Epithelial cell of esophagus (primary cell): ENCODE measurements around the gene PLD3.

Experiments
- DNase-seq: peaks from one replicate; pipeline ENCODE4 v3.0.0; 2010; ENCODE audit warnings: low read depth
- H3K4me3 ChIP-seq: 2 replicates; pipeline ENCODE4 v1.5.1; 2011; ENCODE audit warnings: mild to moderate bottlenecking, low read length, control low read depth
- TF ChIP-seq, protein P1 (sequence below): IDR thresholded peaks from 2 replicates; pipeline ENCODE4 v1.5.1; 2011; ENCODE audit warnings: low read depth, mild to moderate bottlenecking, low read length, control low read depth, inconsistent platforms; ENCODE audit not compliant: insufficient read depth; ENCODE audit errors: missing control alignments

The PLD3 gene

DNA sequence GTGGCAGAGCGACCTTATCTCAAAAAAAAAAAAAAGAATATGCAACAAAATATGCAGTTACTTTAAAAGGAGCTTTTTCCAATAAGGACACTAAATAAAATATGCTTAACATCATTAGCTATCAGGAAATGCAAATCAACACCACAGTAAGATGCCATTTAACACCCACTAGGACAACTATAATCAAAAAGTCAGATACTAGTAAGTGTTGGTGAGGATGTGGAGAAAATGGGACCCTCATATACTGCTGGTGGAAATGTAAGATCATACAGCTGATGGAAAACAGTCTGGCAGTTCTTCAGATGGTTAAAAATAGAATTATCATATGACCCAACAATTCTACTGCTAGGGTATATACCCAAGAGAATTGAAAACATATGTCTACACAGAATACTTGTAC lies 38.8 kb upstream of the PLD3 start:
- H3K4me3 ChIP-seq = no peak overlapping the region
- DNase-seq = no peak
- TF ChIP-seq, protein P1, sequence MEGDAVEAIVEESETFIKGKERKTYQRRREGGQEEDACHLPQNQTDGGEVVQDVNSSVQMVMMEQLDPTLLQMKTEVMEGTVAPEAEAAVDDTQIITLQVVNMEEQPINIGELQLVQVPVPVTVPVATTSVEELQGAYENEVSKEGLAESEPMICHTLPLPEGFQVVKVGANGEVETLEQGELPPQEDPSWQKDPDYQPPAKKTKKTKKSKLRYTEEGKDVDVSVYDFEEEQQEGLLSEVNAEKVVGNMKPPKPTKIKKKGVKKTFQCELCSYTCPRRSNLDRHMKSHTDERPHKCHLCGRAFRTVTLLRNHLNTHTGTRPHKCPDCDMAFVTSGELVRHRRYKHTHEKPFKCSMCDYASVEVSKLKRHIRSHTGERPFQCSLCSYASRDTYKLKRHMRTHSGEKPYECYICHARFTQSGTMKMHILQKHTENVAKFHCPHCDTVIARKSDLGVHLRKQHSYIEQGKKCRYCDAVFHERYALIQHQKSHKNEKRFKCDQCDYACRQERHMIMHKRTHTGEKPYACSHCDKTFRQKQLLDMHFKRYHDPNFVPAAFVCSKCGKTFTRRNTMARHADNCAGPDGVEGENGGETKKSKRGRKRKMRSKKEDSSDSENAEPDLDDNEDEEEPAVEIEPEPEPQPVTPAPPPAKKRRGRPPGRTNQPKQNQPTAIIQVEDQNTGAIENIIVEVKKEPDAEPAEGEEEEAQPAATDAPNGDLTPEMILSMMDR = no peak

DNA sequence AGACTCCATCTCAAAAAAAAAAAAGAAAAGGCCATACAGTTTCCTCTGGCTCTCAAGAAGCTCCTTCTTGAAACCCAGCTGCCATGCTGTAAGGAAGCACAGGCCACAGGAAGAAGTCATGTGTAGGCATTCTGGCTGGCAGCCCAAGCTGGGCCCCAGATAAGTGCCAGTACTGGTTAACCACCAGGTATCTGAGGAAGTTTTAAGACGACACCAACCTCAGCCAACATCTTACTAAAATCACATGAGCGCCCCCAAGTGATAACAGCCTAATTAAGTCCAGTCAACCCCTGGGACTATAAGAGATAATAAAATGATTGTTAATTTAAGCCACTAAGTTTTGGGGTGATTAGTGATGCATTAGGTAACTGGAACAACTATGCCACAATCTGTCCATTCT lies 36.0 kb upstream of the PLD3 start:
- no peak overlapping the region for H3K4me3 ChIP-seq
- TF ChIP-seq, protein P1 = no peak
- DNase-seq = no peak

DNA sequence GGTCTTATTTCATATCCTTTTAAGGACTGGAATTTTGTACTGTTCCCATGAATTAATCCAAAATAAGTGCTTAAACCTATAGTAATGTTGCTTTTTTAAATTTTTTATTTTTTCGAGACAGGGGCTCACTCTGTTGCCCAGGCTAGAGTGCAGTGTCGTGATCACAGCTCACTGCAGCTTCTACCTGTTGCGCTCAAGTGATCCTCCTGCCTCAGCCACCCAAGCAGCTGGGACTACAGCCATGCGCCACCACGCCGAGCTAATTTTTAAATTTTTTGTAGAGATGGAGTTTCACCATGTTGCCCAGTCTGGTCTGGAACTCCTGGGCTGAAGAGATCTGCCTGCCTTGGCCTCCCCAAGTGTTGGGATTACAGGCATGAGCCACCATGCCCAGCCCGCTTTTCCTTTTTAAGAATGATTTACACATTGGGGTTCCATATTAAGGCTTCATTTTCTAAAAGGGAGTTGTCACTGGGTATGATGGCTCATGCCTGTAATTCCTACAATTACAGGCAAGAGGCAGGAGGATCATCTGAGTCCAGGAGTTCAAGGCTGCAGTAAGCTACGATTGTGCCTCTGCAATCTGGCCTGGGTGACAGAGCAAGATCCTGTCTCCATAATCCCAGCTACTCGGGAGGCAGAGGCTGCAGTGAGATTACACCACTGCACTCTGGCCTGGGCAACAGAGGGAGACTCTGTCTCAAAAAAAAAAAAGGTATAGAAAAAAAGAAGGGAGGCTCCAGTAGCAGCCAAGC lies 35.1 kb upstream of the PLD3 start:
- DNase-seq = no peak
- no peak overlapping the region for H3K4me3 ChIP-seq
- TF ChIP-seq, protein P1 = no peak

DNA sequence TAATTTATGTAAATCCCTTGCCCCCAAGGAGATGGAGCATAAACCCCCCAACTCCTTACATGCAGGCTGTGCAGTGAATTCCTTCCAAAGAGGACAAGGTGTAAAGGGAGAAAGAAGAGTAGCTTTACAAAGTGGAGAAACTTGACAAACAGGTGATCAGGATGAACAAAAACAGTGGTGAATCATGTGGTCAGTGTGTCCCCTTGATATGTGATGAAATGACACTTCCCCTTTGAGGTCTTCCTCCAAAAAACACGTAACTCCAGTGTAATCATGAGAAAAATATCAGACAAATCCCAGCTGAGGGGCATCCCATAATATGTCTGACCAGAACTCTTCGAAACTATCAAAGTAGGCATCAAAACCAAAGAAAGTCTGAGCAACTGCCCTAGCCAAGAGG lies 33.8 kb upstream of the PLD3 start:
- peak; percentile 16 for DNase-seq
- H3K4me3 ChIP-seq = no peak overlapping the region
- TF ChIP-seq, protein P1 = no peak

DNA sequence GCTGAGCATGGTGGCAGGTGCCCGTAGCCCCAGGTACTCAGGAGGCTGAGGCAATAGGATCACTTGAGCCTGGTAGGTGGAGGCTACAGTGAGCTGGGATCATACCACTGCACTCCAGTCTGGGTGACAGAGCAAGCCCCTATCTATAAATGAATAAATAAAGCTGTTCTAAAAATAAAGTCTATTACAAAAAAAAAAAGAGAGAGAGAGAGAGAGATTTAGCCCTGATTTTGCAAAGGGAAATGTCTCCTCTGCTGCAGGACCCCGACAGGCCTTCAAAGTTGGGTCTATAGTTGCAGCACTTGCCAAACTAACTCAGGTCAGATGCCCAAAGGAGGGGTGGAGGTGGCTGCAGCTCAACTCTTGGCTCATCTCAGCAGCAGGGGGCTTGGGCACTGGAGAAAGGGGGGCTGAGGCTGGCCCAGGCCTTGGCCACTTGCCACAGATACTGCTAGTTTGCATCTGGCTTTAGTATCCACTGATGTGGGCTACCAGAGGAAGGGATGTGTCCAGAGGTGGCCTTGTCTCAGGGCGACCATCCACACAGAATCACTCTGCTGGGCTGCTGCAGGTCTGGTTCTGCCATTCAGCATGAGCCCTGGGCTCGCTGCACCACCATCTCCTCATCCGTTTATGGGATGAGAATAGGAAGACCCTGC lies 32.6 kb upstream of the PLD3 start:
- TF ChIP-seq, protein P1 = no peak
- H3K4me3 ChIP-seq = no peak overlapping the region
- no peak for DNase-seq

DNA sequence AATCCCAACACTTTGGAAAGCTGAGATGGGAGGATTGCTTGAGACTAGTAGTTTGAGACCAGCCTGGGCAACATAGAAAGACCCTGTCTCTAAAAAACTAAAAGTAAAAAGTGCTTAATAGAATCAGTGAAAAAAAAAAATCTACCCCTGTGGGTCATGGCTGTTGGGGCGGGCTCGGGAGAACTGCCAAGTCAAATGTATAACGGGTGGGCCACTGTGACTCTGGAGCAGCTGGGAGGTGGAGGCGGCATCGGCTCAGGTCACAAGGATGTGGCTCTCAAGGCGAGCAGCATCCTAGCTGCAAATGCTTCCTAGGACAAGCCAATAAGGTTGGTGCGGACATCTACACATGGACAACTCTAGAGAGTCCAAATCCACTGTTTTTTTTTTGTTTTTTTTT lies 31.2 kb upstream of the PLD3 start:
- DNase-seq = no peak
- H3K4me3 ChIP-seq = no peak overlapping the region
- TF ChIP-seq, protein P1 = no peak

DNA sequence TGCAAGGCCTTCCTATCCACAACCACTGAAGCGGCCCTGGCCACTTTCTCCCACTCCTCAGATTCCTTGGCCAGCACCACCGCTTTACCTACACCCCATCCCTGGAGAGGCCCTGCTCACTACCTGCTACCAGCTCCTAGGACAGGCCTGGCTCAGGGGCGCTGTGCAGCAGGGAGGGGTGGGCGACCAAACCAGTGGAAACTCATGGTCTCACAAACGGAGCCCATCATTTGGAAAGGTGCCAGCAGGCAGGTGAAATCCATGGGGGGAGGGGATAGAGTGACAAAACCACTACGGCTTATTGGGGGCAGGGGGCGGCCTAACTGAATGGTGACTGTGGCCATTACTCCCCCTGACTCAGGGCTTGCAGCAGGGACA lies 27.9 kb upstream of the PLD3 start:
- no peak overlapping the region for H3K4me3 ChIP-seq
- DNase-seq = no peak
- TF ChIP-seq, protein P1 = no peak
